ENCODE measurements around the gene CFAP126. TPM values are rescaled to one million over a fixed set of nuclear protein-coding genes. Genes with fewer than 3 reads are reported as not detected.

CFAP126 gene
- polyA plus RNA-seq, 1 donor (not counting 4 experiments of a cell fraction or from before 2014, with no cell fraction given): not detected

- Histone ChIP-seq H3K27me3 (ENCODE audit: control insufficient read depth, extremely low read depth, insufficient read depth, low read length) (no peaks in the 10 kb centered on the region), H3K9me3 (ENCODE audit: control insufficient read depth, low read depth, low read length) (no peaks in the 10 kb centered on the region), H3K4me3 (ENCODE audit: control insufficient read depth in 2 of 3, extremely low read depth in 1 of 3, insufficient read depth in 2 of 3, low read depth in 1 of 3, low read length in 3 of 3) (no peak overlapping the region), H3K27ac (ENCODE audit: control insufficient read depth, insufficient read depth, low read length) (no peak overlapping the region), H4K20me1 (ENCODE audit: control insufficient read depth, extremely low read depth, insufficient read depth, low read length) (no peaks in the 10 kb centered on the region), H3K4me1 (ENCODE audit: control insufficient read depth, extremely low read depth, insufficient read depth, low read length) (no peaks in the 10 kb centered on the region), H3K79me2 (ENCODE audit: control insufficient read depth, insufficient read depth, low read length) (no peaks in the 10 kb centered on the region), H3K9me1 (ENCODE audit: control insufficient read depth, extremely low read depth, insufficient read depth, low read length) (no peaks in the 10 kb centered on the region), H2AFZ (ENCODE audit: control insufficient read depth, low read length) (no peak overlapping the region), H3K36me3 (ENCODE audit: control insufficient read depth in 2 of 2, extremely low read depth in 1 of 2, insufficient read depth in 2 of 2, low read length in 2 of 2) (peaks cover 2 to 4% of the 10 kb centered on the region in 2 experiments), H3K9ac (ENCODE audit: control insufficient read depth, extremely low read depth, insufficient read depth, low read length) (no peak overlapping the region), H3K4me2 (ENCODE audit: control insufficient read depth, extremely low read depth, insufficient read depth, low read depth, low read length) (no peak overlapping the region)
- no peak for FAIRE-seq
- dilution Hi-C loops (cut with MboI; ENCODE audit: extremely low pct_ligation_motif_present, low sequenced_read_pairs): no loop called here
- TF ChIP-seq EZH2 (IDR thresholded peaks at IDR 0.05; ENCODE audit: low read length) (no peak), CTCF (optimal IDR thresholded peaks at IDR 0.05 in 1 of 3, IDR thresholded peaks at IDR 0.05 in 1 of 3, conservative IDR thresholded peaks at IDR 0.05 in 1 of 3; ENCODE audit: extremely low read depth in 1 of 3, insufficient read depth in 2 of 3, low read length in 3 of 3) (no peak)
- DNase-seq (ENCODE audit: low read depth, low spot score): no peak
Measured at GRCh38 chr1:161350671-161351070, 17.0 kb downstream of the CFAP126 start.

GRCh38 chr1:161342821-161343220 lies 24.9 kb downstream of the CFAP126 start:
- H3K9ac ChIP-seq (ENCODE audit: control insufficient read depth, extremely low read depth, insufficient read depth, low read length): no peak overlapping the region
- no peak for FAIRE-seq
- H3K36me3 ChIP-seq (ENCODE audit: control insufficient read depth in 2 of 2, extremely low read depth in 1 of 2, insufficient read depth in 2 of 2, low read length in 2 of 2): peaks cover 9 to 13% of the 10 kb centered on the region in 2 experiments

More at GRCh38 chr1:161342821-161343220, 24.9 kb downstream of the CFAP126 start:
- TF ChIP-seq CTCF (optimal IDR thresholded peaks at IDR 0.05 in 1 of 3, IDR thresholded peaks at IDR 0.05 in 1 of 3, conservative IDR thresholded peaks at IDR 0.05 in 1 of 3; ENCODE audit: extremely low read depth in 1 of 3, insufficient read depth in 2 of 3, low read length in 3 of 3) (no peak), EZH2 (IDR thresholded peaks at IDR 0.05; ENCODE audit: low read length) (no peak)
- no peaks in the 10 kb centered on the region for H3K27me3 ChIP-seq (ENCODE audit: control insufficient read depth, extremely low read depth, insufficient read depth, low read length)
- H2AFZ ChIP-seq (ENCODE audit: control insufficient read depth, low read length): no peak overlapping the region
- no peak overlapping the region for H3K4me2 ChIP-seq (ENCODE audit: control insufficient read depth, extremely low read depth, insufficient read depth, low read depth, low read length)
- H3K9me3 ChIP-seq (ENCODE audit: control insufficient read depth, low read depth, low read length): no peaks in the 10 kb centered on the region
- no peak overlapping the region for H3K27ac ChIP-seq (ENCODE audit: control insufficient read depth, insufficient read depth, low read length)
- no peaks in the 10 kb centered on the region for H3K9me1 ChIP-seq (ENCODE audit: control insufficient read depth, extremely low read depth, insufficient read depth, low read length)
- H3K79me2 ChIP-seq (ENCODE audit: control insufficient read depth, insufficient read depth, low read length): no peaks in the 10 kb centered on the region
- H3K4me3 ChIP-seq (ENCODE audit: control insufficient read depth in 2 of 3, extremely low read depth in 1 of 3, insufficient read depth in 2 of 3, low read depth in 1 of 3, low read length in 3 of 3): no peak overlapping the region
- H4K20me1 ChIP-seq (ENCODE audit: control insufficient read depth, extremely low read depth, insufficient read depth, low read length): no peaks in the 10 kb centered on the region
- no peaks in the 10 kb centered on the region for H3K4me1 ChIP-seq (ENCODE audit: control insufficient read depth, extremely low read depth, insufficient read depth, low read length)
- dilution Hi-C loops (cut with MboI; ENCODE audit: extremely low pct_ligation_motif_present, low sequenced_read_pairs): no loop called here
- no peak for DNase-seq (ENCODE audit: low read depth, low spot score)
